ENCODE results near the gene EXD1.
"Not testable (repeated sequence)": the region's sequence is repeated elsewhere in the genome, so short reads cannot be mapped to it uniquely, and the experiment has no call there.

- not testable (repeated sequence) for TF ChIP-seq CTCF (conservative IDR thresholded peaks at IDR 0.05); EZH2 (IDR thresholded peaks at IDR 0.05; ENCODE audit: low read depth)
These were observed 95.0 kb downstream of the EXD1 start for GRCh38 chr15:41135580-41135979.

All from PC-9 (cell line).